Measurements from ENCODE around the gene JAML. TPM values are rescaled to one million over a fixed set of nuclear protein-coding genes. Genes with fewer than 3 reads are reported as not detected.

The JAML gene
- total and polyA plus RNA-seq, 9 of the 15 experiments (the other 6 are each of a cell fraction or from before 2014, with no cell fraction given) = 0.05 to 0.32 (median 0.22) TPM; not detected in 4

GRCh38 chr11:118145285-118146227, 79.3 kb downstream of the JAML start (continued):
- TF ChIP-seq FOS (IDR thresholded peaks at IDR 0.05; ENCODE audit: extremely low read depth, insufficient read length) (no peak), ZNF263 (CRISPR knock-in tag; IDR thresholded peaks at IDR 0.05; ENCODE audit: borderline replicate concordance) (no peak), BRCA1 (IDR thresholded peaks at IDR 0.05) (no peak), BRCA1 (CRISPR knock-in tag; IDR thresholded peaks at IDR 0.05) (no peak), RBFOX2 (IDR thresholded peaks at IDR 0.05; ENCODE audit: low read depth, low read length) (no peak), ZNF212 (CRISPR knock-in tag; IDR thresholded peaks at IDR 0.05) (no peak), NFE2 (IDR thresholded peaks at IDR 0.05; ENCODE audit: low read depth) (no peak), RFX7 (CRISPR knock-in tag; IDR thresholded peaks at IDR 0.05) (no peak), SNAPC5 (CRISPR knock-in tag; IDR thresholded peaks at IDR 0.05) (no peak), RBM39 (optimal IDR thresholded peaks at IDR 0.05; ENCODE audit: low read depth, low read length) (no peak), GATA2 (CRISPR knock-in tag; IDR thresholded peaks at IDR 0.05) (no peak), ZBTB9 (CRISPR knock-in tag; IDR thresholded peaks at IDR 0.05) (no peak), ZNF274 (IDR thresholded peaks at IDR 0.05; ENCODE audit: borderline replicate concordance, low read depth, low read length) (no peak), RBM17 (IDR thresholded peaks at IDR 0.05; ENCODE audit: borderline replicate concordance, low read depth, low read length) (no peak), SAFB (IDR thresholded peaks at IDR 0.05; ENCODE audit: borderline replicate concordance, low read depth, low read length) (no peak)
- TF ChIP-seq, protein P1, sequence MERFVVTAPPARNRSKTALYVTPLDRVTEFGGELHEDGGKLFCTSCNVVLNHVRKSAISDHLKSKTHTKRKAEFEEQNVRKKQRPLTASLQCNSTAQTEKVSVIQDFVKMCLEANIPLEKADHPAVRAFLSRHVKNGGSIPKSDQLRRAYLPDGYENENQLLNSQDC (CRISPR knock-in tag; IDR thresholded peaks at IDR 0.05) = no peak
- TF ChIP-seq, protein P2, sequence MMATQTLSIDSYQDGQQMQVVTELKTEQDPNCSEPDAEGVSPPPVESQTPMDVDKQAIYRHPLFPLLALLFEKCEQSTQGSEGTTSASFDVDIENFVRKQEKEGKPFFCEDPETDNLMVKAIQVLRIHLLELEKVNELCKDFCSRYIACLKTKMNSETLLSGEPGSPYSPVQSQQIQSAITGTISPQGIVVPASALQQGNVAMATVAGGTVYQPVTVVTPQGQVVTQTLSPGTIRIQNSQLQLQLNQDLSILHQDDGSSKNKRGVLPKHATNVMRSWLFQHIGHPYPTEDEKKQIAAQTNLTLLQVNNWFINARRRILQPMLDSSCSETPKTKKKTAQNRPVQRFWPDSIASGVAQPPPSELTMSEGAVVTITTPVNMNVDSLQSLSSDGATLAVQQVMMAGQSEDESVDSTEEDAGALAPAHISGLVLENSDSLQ (IDR thresholded peaks at IDR 0.05) = no peak
